ENCODE results near the gene ALS2CL. TPM values are rescaled to one million over a fixed set of nuclear protein-coding genes. Genes with fewer than 3 reads are reported as not detected.

Gene ALS2CL
- total RNA-seq, 1 donor from 2014 or later = 6.2 TPM

DNA sequence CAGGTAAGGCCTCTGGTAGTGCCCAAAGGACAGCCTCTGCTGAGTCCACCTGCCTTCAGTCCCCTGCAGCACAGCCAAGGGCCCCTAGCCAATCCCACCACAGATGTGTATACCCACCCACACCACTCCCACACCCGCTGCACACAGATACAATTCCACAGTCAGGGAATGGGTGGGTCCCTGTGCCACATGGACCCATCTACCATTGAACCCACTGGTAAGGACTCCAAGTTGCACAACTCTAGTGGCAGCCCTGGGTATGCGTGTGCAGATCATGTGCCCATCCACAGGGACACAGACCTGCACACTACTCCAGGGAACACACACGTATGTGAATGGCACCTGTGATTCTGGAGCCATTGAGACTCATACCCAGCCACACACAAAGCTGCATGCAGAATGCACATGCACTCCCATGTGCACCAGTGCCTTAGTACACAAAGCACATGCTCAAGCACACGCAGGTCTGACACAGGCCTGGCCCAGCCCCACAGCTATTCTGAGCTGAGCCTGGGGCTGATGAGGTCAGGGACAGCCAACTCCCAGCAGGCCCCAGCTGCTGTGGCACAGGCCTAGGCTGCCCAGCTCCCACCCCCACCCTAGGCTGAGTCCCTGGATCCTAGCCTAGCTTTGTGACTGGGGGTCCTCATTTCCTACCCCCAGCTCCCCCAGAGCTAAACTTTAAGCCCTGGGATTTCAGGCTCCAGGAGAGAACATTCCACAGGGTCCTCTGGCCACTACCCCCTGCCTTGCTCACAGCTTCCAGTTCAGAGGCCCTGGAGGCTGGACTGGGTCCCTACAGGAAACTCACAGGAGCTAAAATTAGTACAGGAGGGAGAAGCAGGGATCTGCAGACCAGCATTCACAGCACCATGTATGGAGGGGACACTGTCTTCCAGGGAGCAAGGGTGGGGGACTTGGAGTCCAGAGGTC is 2.7 kb upstream of the ALS2CL start:
- TF ChIP-seq, protein P1, sequence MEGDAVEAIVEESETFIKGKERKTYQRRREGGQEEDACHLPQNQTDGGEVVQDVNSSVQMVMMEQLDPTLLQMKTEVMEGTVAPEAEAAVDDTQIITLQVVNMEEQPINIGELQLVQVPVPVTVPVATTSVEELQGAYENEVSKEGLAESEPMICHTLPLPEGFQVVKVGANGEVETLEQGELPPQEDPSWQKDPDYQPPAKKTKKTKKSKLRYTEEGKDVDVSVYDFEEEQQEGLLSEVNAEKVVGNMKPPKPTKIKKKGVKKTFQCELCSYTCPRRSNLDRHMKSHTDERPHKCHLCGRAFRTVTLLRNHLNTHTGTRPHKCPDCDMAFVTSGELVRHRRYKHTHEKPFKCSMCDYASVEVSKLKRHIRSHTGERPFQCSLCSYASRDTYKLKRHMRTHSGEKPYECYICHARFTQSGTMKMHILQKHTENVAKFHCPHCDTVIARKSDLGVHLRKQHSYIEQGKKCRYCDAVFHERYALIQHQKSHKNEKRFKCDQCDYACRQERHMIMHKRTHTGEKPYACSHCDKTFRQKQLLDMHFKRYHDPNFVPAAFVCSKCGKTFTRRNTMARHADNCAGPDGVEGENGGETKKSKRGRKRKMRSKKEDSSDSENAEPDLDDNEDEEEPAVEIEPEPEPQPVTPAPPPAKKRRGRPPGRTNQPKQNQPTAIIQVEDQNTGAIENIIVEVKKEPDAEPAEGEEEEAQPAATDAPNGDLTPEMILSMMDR (IDR thresholded peaks at IDR 0.05; ENCODE audit: unreplicated experiment) = no peak
- Mint-ChIP-seq H3K9me3 (no peaks in the 10 kb centered on the region), H3K4me1 (peaks cover 24% of the 10 kb centered on the region), H3K27ac (peak overlapping the region; percentile 53), H3K36me3 (no peaks in the 10 kb centered on the region), H3K4me3 (no peak overlapping the region), H3K27me3 (ENCODE audit: low read depth) (peaks cover 14% of the 10 kb centered on the region)
- no peak for DNase-seq (ENCODE audit: low spot score in 2 of 2, unreplicated experiment in 2 of 2)

DNA sequence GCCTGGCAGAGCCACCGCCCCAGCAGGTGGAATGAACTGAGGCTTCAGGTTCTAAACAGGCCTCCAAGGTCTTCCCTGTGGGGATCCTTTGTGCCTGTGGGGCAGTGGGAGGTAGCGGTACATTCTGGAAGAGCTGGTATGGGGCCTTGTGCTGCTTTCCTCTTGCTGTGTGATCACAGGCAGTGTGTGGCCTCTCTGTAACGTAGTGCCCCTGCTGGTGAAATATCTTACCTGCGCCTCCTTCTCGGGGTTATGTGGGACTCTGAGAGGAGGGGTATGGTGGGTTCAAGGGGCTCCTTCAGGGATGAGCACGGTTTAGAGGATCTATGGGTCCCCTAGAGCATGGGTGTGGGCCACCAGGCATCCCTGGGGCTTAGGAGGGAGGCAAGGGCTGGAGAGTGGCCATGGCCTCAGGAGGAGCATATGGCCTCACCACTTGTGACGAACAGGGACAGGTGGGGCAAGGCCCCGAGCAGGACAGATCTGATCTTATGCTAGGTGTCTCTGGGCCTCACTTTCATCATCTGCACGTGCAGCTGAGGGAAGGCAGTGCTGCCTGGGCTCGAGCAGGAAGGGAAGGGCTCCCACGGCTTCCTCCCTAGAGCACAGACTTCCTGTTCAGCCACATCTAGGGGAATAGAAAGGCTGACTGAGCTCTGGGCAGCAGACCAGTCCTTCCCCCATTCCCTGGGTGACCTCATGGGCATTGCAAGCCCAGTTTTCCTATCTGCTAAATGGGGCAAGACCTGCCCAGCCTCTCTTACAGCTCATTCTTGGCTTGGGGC is 1.9 kb upstream of the ALS2CL start:
- H3K4me1 Mint-ChIP-seq = peaks cover 19% of the 10 kb centered on the region
- TF ChIP-seq, protein P1 (IDR thresholded peaks at IDR 0.05; ENCODE audit: unreplicated experiment) = no peak
- no peak overlapping the region for H3K4me3 Mint-ChIP-seq
- no peak overlapping the region for H3K27ac Mint-ChIP-seq
- no peaks in the 10 kb centered on the region for H3K9me3 Mint-ChIP-seq
- no peak for DNase-seq (ENCODE audit: low spot score in 2 of 2, unreplicated experiment in 2 of 2)
- H3K27me3 Mint-ChIP-seq (ENCODE audit: low read depth) = peaks cover 17% of the 10 kb centered on the region
- H3K36me3 Mint-ChIP-seq = no peaks in the 10 kb centered on the region

DNA sequence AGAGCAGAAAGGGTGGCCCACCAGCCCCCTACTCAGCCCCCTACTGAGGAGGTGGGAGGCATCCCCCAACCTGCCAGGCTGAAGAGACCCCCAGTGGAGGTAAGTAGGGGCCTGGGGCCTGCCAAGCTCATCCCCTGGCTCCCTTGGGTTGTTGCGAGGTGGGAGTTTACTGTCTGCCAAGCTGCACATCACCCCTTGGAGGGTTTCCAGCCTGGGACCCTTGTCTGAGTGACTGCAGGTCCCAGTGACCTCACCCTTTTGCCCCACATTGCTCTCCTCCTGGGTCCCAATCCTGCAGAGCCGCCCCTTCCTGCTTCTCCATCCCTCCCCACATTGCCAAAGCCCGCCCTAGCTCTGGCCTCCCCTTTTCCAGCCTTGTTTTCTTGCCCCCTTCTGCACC is 1.0 kb upstream of the ALS2CL start:
- Mint-ChIP-seq H3K4me1 (peaks cover 11% of the 10 kb centered on the region), H3K27me3 (ENCODE audit: low read depth) (peaks cover 17% of the 10 kb centered on the region), H3K9me3 (no peaks in the 10 kb centered on the region), H3K4me3 (peak overlapping the region; percentile 46), H3K36me3 (no peaks in the 10 kb centered on the region), H3K27ac (no peak overlapping the region)
- TF ChIP-seq, protein P1 (IDR thresholded peaks at IDR 0.05; ENCODE audit: unreplicated experiment) = no peak
- DNase-seq (ENCODE audit: low spot score in 2 of 2, unreplicated experiment in 2 of 2) = no peak

DNA sequence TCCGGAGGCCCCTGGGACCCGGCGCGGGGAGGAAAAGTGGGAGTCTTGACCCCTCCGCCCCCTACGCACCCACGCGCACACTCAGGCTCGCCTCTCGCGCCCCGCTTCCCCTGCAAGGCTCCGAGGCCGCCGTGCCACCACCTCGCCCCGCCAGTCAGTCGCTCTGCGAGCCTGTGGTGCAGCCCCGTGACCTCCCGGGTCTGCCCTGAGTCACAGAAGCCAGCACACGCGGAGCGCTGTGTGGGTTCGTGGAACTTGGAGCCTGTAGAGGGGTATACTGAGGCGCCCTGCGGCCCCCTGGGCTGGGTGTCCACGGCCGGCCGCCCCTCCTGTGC is 380 bp upstream of the ALS2CL start:
- Mint-ChIP-seq H3K9me3 (no peaks in the 10 kb centered on the region), H3K27ac (no peak overlapping the region), H3K27me3 (ENCODE audit: low read depth) (peaks cover 17% of the 10 kb centered on the region), H3K4me3 (peak overlapping the region; percentile 31), H3K36me3 (no peaks in the 10 kb centered on the region), H3K4me1 (peaks cover 7% of the 10 kb centered on the region)
- DNase-seq (ENCODE audit: low spot score in 2 of 2, unreplicated experiment in 2 of 2) = no peak
- TF ChIP-seq, protein P1 (IDR thresholded peaks at IDR 0.05; ENCODE audit: unreplicated experiment) = no peak

DNA sequence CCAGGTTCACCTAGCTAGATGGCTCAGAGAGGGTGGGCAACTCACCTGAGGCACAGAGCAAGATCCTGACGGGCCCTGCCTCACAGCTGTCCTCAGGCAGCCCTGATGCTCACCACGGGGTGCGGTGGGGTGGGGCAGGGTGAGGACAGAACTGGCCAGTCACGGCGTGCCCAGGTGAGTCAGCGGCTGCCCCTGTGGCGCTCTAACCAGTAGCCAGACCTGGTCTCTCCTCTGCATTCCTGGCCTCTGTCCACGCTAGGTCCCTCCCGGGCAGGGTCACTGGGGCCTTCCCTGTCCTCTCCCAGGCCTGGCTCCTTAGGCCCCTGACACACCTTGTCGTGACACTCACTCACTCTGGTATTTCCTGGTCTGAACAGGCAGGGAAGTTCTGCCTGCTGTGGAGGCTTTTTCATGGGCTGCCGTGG is 901 bp downstream of the ALS2CL start:
- no peaks in the 10 kb centered on the region for H3K9me3 Mint-ChIP-seq
- peak overlapping the region; percentile 57 for H3K4me3 Mint-ChIP-seq
- H3K27me3 Mint-ChIP-seq (ENCODE audit: low read depth) = peaks cover 17% of the 10 kb centered on the region
- H3K27ac Mint-ChIP-seq = peak overlapping the region; percentile 10
- TF ChIP-seq, protein P1 (IDR thresholded peaks at IDR 0.05; ENCODE audit: unreplicated experiment) = no peak
- H3K4me1 Mint-ChIP-seq = peaks cover 7% of the 10 kb centered on the region
- DNase-seq (ENCODE audit: low spot score in 2 of 2, unreplicated experiment in 2 of 2) = no peak
- no peaks in the 10 kb centered on the region for H3K36me3 Mint-ChIP-seq

All from mesothelial cell of epicardium (in vitro differentiated cells).